ENCODE data around the gene CNPY4. TPM values are rescaled to one million over a fixed set of nuclear protein-coding genes. Genes with fewer than 3 reads are reported as not detected.

Gene CNPY4
- total RNA-seq, 1 donor = 25.4 TPM

DNA sequence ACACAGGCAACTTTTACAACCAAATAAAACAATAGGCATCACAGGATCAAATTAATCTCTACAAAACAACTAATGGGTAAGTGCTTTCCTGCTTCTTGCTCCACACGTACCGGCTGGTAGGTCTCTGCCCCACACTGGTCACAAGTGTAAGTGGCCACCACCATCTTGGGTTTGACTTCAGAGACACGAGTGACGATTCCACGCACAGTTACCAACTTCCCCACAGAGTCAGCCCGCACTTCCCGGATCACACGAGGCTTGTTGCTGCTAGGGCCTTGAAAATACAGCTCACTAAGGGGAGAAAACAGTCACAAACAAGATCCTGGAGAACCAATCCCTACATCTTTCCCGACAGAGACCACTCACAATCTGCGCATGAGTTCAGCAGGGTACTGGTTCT lies 20.5 kb upstream of the CNPY4 start:
- TF ChIP-seq, protein P1, sequence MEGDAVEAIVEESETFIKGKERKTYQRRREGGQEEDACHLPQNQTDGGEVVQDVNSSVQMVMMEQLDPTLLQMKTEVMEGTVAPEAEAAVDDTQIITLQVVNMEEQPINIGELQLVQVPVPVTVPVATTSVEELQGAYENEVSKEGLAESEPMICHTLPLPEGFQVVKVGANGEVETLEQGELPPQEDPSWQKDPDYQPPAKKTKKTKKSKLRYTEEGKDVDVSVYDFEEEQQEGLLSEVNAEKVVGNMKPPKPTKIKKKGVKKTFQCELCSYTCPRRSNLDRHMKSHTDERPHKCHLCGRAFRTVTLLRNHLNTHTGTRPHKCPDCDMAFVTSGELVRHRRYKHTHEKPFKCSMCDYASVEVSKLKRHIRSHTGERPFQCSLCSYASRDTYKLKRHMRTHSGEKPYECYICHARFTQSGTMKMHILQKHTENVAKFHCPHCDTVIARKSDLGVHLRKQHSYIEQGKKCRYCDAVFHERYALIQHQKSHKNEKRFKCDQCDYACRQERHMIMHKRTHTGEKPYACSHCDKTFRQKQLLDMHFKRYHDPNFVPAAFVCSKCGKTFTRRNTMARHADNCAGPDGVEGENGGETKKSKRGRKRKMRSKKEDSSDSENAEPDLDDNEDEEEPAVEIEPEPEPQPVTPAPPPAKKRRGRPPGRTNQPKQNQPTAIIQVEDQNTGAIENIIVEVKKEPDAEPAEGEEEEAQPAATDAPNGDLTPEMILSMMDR (IDR thresholded peaks at IDR 0.05; ENCODE audit: insufficient read depth, low read length) = no peak
- H3K4me3 ChIP-seq (ENCODE audit: low read depth, low read length) = no peak overlapping the region
- no peak for DNase-seq (ENCODE audit: low read depth)

DNA sequence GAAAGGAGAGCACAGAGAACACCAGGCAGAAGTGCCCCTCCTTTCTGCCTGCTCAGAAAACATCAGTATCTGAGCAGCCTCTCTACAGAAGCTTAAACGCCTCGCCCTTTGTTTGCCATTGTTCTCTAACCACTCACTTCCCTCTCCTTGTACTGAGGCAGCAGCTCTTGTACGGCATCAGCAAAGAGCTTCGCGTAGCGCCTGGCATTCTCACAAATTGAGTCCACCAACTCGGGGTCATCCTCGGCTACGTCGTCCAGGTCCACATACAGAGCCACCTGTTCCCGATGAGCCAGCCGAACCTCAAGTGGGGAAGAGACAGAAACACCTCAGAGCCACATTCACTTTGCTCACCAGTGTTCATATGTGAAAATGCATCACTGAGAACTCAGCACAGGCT lies 20.0 kb upstream of the CNPY4 start:
- H3K4me3 ChIP-seq (ENCODE audit: low read depth, low read length) = peak overlapping the region; percentile 73
- TF ChIP-seq, protein P1 (IDR thresholded peaks at IDR 0.05; ENCODE audit: insufficient read depth, low read length) = no peak
- no peak for DNase-seq (ENCODE audit: low read depth)

DNA sequence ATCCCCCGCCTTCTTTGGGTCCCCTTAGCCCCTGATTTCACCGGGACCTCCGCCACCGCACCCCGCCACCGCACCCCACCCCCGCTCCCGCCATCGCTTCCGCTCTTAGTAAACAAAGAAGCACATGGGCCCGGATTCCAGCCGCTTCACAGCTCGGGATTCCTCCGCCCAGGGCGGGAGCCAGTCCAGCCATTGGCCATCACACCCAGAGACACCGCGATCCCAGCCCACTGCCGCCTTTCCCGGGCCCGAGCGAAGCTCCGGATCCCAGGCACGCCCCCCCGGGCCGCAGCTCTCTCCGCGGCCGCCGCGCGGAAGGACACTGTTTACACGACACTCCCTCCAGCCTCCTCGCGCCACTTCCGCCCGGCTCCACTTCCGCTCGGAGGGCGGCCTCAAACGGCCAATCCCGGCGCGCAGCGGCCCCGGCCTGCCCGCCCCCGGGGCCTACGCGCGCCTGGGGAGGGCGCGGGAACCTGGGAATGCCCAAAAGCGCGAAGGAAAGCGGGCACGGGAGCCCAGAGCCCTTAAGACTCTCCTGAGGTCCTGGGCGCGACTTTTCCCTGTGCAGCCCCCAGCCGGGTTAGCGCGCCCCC lies 18.9 kb upstream of the CNPY4 start:
- H3K4me3 ChIP-seq (ENCODE audit: low read depth, low read length) = peak overlapping the region; percentile 73
- TF ChIP-seq, protein P1 (IDR thresholded peaks at IDR 0.05; ENCODE audit: insufficient read depth, low read length) = no peak
- peak; percentile 97 for DNase-seq (ENCODE audit: low read depth)

DNA sequence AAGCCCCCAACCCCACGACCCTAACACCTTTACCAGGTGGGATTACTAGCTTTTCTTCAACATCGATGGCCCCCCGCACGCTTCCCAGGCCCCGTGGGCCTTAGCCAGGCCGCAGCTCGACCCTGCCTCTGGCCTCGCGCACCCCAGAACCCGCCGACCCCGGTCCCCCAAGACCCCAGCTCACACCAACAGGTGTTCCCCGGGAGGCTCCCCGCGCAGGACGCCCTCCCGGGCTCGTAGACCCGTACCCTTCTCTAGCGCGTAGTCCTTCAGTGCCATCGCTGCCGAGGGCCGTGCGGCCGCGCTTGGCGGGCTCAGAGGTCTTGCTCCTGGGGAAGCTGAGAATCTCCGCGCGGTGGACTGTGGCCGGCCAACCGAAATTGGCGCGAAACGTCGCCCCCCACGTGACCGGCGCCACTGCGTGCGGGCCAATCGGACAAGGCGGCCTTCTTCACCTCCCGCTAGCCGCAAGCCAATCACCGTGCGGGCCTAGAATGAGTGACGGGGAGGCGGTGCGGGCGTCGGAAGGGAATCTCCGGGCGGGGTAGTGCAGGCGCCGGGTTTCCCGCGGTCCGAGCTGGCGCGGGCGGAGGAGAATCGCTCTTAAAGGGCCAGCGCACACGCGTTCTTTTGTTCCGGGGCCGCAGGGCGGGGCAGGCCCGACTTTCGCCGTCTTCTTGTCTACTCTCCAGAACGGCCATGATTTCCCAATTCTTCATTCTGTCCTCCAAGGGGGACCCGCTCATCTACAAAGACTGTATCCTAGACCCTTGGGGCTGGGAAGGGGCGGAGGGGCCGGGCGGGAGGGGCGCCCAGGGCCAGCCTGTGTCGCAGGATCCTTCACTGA lies 18.2 kb upstream of the CNPY4 start, which contains the start of the genes AP4M1 and MCM7:
Gene AP4M1, plus strand, starts transcription at position 628 of the 847 bp plus-strand sequence. Its CDS starts 72 bp downstream, at position 700.
Gene MCM7, minus strand, starts transcription at position 382 of the 847 bp plus-strand sequence. Its CDS starts 103 bp downstream, at position 279.
- peak within 1 kb of the TSS; percentile 73 for H3K4me3 ChIP-seq (ENCODE audit: low read depth, low read length)
- TF ChIP-seq, protein P1 (IDR thresholded peaks at IDR 0.05; ENCODE audit: insufficient read depth, low read length) = no peak
- peak; percentile 98 for DNase-seq (ENCODE audit: low read depth)

DNA sequence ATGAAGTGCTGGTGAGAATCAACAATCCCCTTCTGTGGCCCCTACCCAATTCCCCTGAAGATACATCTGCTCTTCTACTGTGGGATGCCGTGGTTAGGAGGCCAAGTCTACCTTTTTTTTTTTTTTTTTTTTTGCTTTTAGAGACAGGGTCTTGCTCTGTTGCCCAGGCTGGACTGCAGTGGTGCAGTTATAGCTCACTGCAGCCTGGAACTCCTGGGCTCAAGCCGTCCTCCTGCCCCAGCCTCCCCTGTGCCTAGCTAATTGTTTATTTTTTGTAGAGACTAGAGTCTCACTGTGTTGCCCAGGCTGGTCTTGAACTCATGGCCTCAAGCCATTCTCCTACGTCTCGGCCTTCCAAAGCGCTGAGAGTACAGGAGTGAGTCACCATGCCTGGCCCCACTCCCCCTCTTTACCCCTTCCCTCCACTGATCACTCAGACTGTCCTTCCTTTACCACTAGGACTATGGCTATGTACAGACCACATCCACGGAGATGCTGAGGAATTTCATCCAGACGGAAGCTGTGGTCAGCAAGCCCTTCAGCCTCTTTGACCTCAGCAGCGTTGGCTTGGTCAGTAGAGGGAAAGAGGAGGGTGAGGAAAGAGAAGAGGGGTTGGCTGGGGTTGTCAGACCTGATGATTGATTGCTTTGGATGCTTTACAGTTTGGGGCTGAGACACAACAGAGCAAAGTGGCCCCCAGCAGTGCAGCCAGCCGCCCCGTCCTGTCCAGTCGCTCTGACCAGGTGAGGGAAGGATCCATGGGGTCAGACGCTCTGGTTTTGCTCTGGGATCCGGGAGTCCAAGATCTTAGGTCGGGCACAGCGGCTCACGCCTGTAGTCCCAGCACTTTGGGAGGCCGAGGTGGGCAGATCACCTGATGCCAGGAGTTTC lies 16.2 kb upstream of the CNPY4 start:
- TF ChIP-seq, protein P1 (IDR thresholded peaks at IDR 0.05; ENCODE audit: insufficient read depth, low read length) = no peak
- H3K4me3 ChIP-seq (ENCODE audit: low read depth, low read length) = peak overlapping the region; percentile 72
- peak; percentile 58 for DNase-seq (ENCODE audit: low read depth)

DNA sequence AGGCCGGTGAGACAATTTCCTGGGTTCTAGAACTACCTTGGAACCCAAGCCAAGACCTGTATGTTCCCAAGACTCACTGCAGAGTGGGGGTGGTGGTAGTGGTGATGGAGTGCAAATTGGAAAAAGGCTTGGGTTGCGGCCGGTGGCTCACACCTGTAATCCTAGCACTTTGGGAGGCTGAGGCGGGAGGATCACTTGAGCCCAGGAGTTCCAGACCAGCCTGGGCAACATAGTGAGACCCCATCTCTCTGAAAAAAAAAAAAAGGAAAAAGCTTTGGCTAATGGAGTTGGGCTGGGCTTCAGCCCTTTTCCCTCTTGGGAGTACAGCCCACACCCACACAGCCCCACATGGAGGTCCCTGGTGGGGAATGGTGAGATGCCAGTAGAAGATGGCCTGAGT lies 13.9 kb upstream of the CNPY4 start:
- TF ChIP-seq, protein P1 (IDR thresholded peaks at IDR 0.05; ENCODE audit: insufficient read depth, low read length) = no peak
- DNase-seq (ENCODE audit: low read depth) = no peak
- no peak overlapping the region for H3K4me3 ChIP-seq (ENCODE audit: low read depth, low read length)
